Activated T-cell treated with anti-CD3 and anti-CD28 coated beads, Interleukin-2, amount 50 U/mL, for 48 hours (primary cell): ENCODE measurements around the gene SRRM3.
"Not testable (repeated sequence)": the region's sequence is repeated elsewhere in the genome, so short reads cannot be mapped to it uniquely, and the experiment has no call there.

Experiments used
- DNase-seq, 2 experiments: peaks; one replicate each; pipeline ENCODE4 v3.0.0-alpha.2; 2020

The SRRM3 gene

GRCh38 chr7:76267107-76267893, 65.6 kb downstream of the SRRM3 start:
- no peak for DNase-seq

- no peak for DNase-seq
These were observed 66.1 kb downstream of the SRRM3 start for GRCh38 chr7:76267894-76268183.

- DNase-seq: no peak
These were observed 66.7 kb downstream of the SRRM3 start for GRCh38 chr7:76268376-76268775.

GRCh38 chr7:76269895-76270294, 68.2 kb downstream of the SRRM3 start:
- DNase-seq: no peak

- not testable (repeated sequence) for DNase-seq
These were observed 69.7 kb downstream of the SRRM3 start for GRCh38 chr7:76271384-76271783.

GRCh38 chr7:76272142-76272541, 70.4 kb downstream of the SRRM3 start:
- no peak for DNase-seq

- DNase-seq: no peak
These were observed 71.3 kb downstream of the SRRM3 start for GRCh38 chr7:76272851-76273497.

GRCh38 chr7:76273503-76273902, 71.8 kb downstream of the SRRM3 start:
- no peak for DNase-seq

- DNase-seq: no peak
These were observed 76.8 kb downstream of the SRRM3 start for GRCh38 chr7:76278540-76278939.

GRCh38 chr7:76280408-76280807, 78.7 kb downstream of the SRRM3 start:
- DNase-seq: no peak

GRCh38 chr7:76281006-76281705, 79.5 kb downstream of the SRRM3 start:
- DNase-seq: no peak

GRCh38 chr7:76281706-76282343, 80.1 kb downstream of the SRRM3 start:
- DNase-seq: no peak

GRCh38 chr7:76282344-76283253, 80.9 kb downstream of the SRRM3 start:
- no peak for DNase-seq

GRCh38 chr7:76283254-76284159, 81.8 kb downstream of the SRRM3 start:
- DNase-seq: no peak

- no peak for DNase-seq
These were observed 84.1 kb downstream of the SRRM3 start for GRCh38 chr7:76285604-76286374.

- DNase-seq: no peak
These were observed 85.2 kb downstream of the SRRM3 start for GRCh38 chr7:76286842-76287403.

GRCh38 chr7:76290847-76291350, 89.2 kb downstream of the SRRM3 start:
- DNase-seq: not testable (repeated sequence)

GRCh38 chr7:76291351-76292212, 89.9 kb downstream of the SRRM3 start:
- DNase-seq: peak; percentile 97 to 98

GRCh38 chr7:76292213-76292573, 90.5 kb downstream of the SRRM3 start:
- DNase-seq: no peak
